Right lobe of liver (tissue), 6 donors: ENCODE results near the gene ZNF74. TPM values are rescaled to one million over a fixed set of nuclear protein-coding genes. Genes with fewer than 3 reads are reported as not detected.
A peak's percentile ranks its signal among the peaks of the same experiment; 100 is the strongest.

ENCODE experiments used
- ATAC-seq, 4 donors: fragments of 200-7000 bp; cut with Tn5 transposase; one replicate each; pipeline ENCODE4 v1.9.1; 2020; ENCODE audit warnings: mild to moderate bottlenecking in 4 of 4, moderate library complexity in 4 of 4
- DNase-seq, 3 donors: peaks; one replicate each; pipeline ENCODE4 v3.0.0-alpha.2; 2020
- H3K27ac ChIP-seq, 3 donors: fragments of 200-600 bp; one replicate each; pipeline ENCODE4 v1.8.0; 2022
- H3K27me3 ChIP-seq, 2 donors: fragments of 200-600 bp; one replicate each; pipeline ENCODE4 v1.8.0; 2022
- H3K36me3 ChIP-seq, 4 donors: fragments of 200-600 bp; sonication (generic) in 1 of 4; one replicate each; pipeline versions ENCODE4 v1.5.1 to v1.8.0; 2017 to 2022; ENCODE audit warnings: control low read depth in 1 of 4
- H3K4me1 ChIP-seq, 4 donors: fragments of 200-600 bp; sonication (generic) in 1 of 4; one replicate each; pipeline versions ENCODE4 v1.5.1 to v1.8.0; 2017 to 2022; ENCODE audit warnings: control low read depth in 1 of 4
- H3K4me3 ChIP-seq, 3 donors: fragments of 200-600 bp; one replicate each; pipeline ENCODE4 v1.8.0; 2022
- H3K9me3 ChIP-seq, 4 donors: fragments of 200-600 bp; sonication (generic) in 1 of 4; one replicate each; pipeline versions ENCODE4 v1.5.1 to v1.8.0; 2017 to 2022; ENCODE audit warnings: control low read depth in 1 of 4
- CTCF ChIP-seq, 4 donors: fragments of 200-600 bp in 3 of 4; fragments of 450-650 bp in 1 of 4; IDR thresholded peaks; one replicate each; pipeline versions ENCODE4 v1.5.1 to v1.8.0; 2016 to 2022; ENCODE audit warnings: antibody characterized with exemption in 4 of 4, mild to moderate bottlenecking in 2 of 4
- POLR2A ChIP-seq: fragments of 450-650 bp; IDR thresholded peaks from one replicate; pipeline ENCODE4 v1.6.1; 2017; ENCODE audit warnings: antibody characterized with exemption, mild to moderate bottlenecking
- WGBS: methylation state at CpG from one replicate; pipeline ENCODE4 v1.1.6; 2018; ENCODE audit warnings: low coverage, low lambda C conversion rate; ENCODE audit not compliant: insufficient coverage; ENCODE audit errors: missing lambda C conversion rate; 5-methylcytosine and 5-hydroxymethylcytosine counted together
- intact Hi-C, 2 donors: fragments of 100-400 bp; cut with DNase I; formaldehyde crosslinking; loops; one replicate each; pipeline versions ENCODE4 v1.11.2 to v1.14.1; 2022
- total RNA-seq, 6 experiments: library from RNA; depleted of rRNA in 2 of 6; stranded (reverse); fragments of >200 nt in 2 of 6; fragmentation: NEBNext Ultra II Directional in 3 of 6; extraction: Animal tissue kit (Norgen Biotek cat#: 25700) in 3 of 6; gene quantifications; one replicate each; pipeline versions ENCODE4 v1.1.0 to v1.2.4, GENCODE V29; 2016 to 2023
- donor health status: DM: no; HTN: yes; CAD: no.
- donor health status: DM: no; HTN: no; CAD: no.
- donor health status: DM: no; HTN: no; CAD: no.
- donor health status: DM: no; HTN: yes; CAD: no.
- donor health status: DM: no; HTN: yes; CAD: no.

Gene ZNF74
- total RNA-seq, 6 experiments from 2014 or later: 3.2 to 6.6 (median 3.4) TPM

- 89% methylated on average over 3 of the region's 4 CpGs for WGBS
- H3K27ac ChIP-seq: no peak overlapping the region
- ATAC-seq (no peak), DNase-seq (peak in 1 of 3 donors; percentile 34)
- no peaks in the 10 kb centered on the region for H3K27me3 ChIP-seq
- no peaks in the 10 kb centered on the region for H3K9me3 ChIP-seq
- no peak for TF ChIP-seq CTCF (IDR thresholded peaks at IDR 0.05)
- no peak for TF ChIP-seq POLR2A
- H3K4me3 ChIP-seq: no peak overlapping the region
- peaks cover 0 to 18% (median 4%) of the 10 kb centered on the region in 4 donors for H3K4me1 ChIP-seq
- intact Hi-C loops: no loop called here
- no peaks in the 10 kb centered on the region for H3K36me3 ChIP-seq
Observed at GRCh38 chr22:20399866-20400605, 6.1 kb downstream of the ZNF74 start.

GRCh38 chr22:20400606-20401375, 6.8 kb downstream of the ZNF74 start:
- intact Hi-C loops: no loop called here
- peaks cover 0 to 13% (median 4%) of the 10 kb centered on the region in 4 donors for H3K4me1 ChIP-seq
- H3K36me3 ChIP-seq: peaks cover 0 to 6% (median 0%) of the 10 kb centered on the region in 4 donors
- H3K27ac ChIP-seq: no peak overlapping the region
- no peaks in the 10 kb centered on the region for H3K27me3 ChIP-seq
- 89% methylated on average over 6 of the region's 15 CpGs for WGBS
- no peaks in the 10 kb centered on the region for H3K9me3 ChIP-seq
- TF ChIP-seq CTCF (IDR thresholded peaks at IDR 0.05) (no peak), POLR2A (no peak)
- ATAC-seq: no peak
- no peak overlapping the region for H3K4me3 ChIP-seq
- peak in 1 of 3 donors; percentile 40 for DNase-seq

GRCh38 chr22:20401376-20402014, 7.5 kb downstream of the ZNF74 start:
- no peak for TF ChIP-seq CTCF (IDR thresholded peaks at IDR 0.05)
- TF ChIP-seq POLR2A: no peak
- H3K27ac ChIP-seq: no peak overlapping the region
- H3K4me3 ChIP-seq: no peak overlapping the region
- DNase-seq: peak in 1 of 3 donors; percentile 33
- no peaks in the 10 kb centered on the region for H3K27me3 ChIP-seq
- WGBS: 100% methylated on average over 3 of the region's 13 CpGs
- peaks cover 0 to 13% (median 4%) of the 10 kb centered on the region in 4 donors for H3K4me1 ChIP-seq
- H3K36me3 ChIP-seq: peaks cover 0 to 11% (median 0%) of the 10 kb centered on the region in 4 donors
- no peak for ATAC-seq
- no peaks in the 10 kb centered on the region for H3K9me3 ChIP-seq
- intact Hi-C loops: no loop called here

- DNase-seq (peak in 2 of 3 donors; percentile 68 to 85), ATAC-seq (peak; percentile 91 to 97 (median 96))
- H3K4me1 ChIP-seq: peaks cover 0 to 13% (median 4%) of the 10 kb centered on the region in 4 donors
- intact Hi-C loops: no loop called here
- no peak overlapping the region for H3K4me3 ChIP-seq
- H3K9me3 ChIP-seq: no peaks in the 10 kb centered on the region
- WGBS: 80% methylated on average over 1 of the region's 9 CpGs
- H3K27ac ChIP-seq: no peak overlapping the region
- H3K27me3 ChIP-seq: no peaks in the 10 kb centered on the region
- TF ChIP-seq CTCF (IDR thresholded peaks at IDR 0.05) (no peak), POLR2A (no peak)
- H3K36me3 ChIP-seq: peaks cover 0 to 11% (median 0%) of the 10 kb centered on the region in 4 donors
Observed at GRCh38 chr22:20402960-20403778, 9.2 kb downstream of the ZNF74 start.
